HepG2 (cell line): ENCODE results near the gene ZNF48. TPM values are rescaled to one million over a fixed set of nuclear protein-coding genes. Genes with fewer than 3 reads are reported as not detected.

Experiments used
- ARID4A ChIP-seq: sonication (generic); formaldehyde crosslinking; IDR thresholded peaks from 2 replicates; pipeline ENCODE4 v1.5.0; 2020; ENCODE audit warnings: mild to moderate bottlenecking, missing genetic modification reagents, borderline replicate concordance
- ELF1 ChIP-seq: sonication (generic); formaldehyde crosslinking; IDR thresholded peaks from 2 replicates; pipeline ENCODE4 v1.4.0; 2020; ENCODE audit warnings: missing genetic modification reagents
- GMEB1 ChIP-seq: sonication (generic); formaldehyde crosslinking; IDR thresholded peaks from 2 replicates; pipeline ENCODE4 v1.5.1; 2020; ENCODE audit warnings: missing genetic modification reagents, mild to moderate bottlenecking, borderline replicate concordance
- HOXD1 ChIP-seq: sonication (generic); formaldehyde crosslinking; IDR thresholded peaks from 2 replicates; pipeline ENCODE4 v1.5.0; 2020; ENCODE audit warnings: missing genetic modification reagents
- KLF15 ChIP-seq: sonication (generic); formaldehyde crosslinking; IDR thresholded peaks from 2 replicates; pipeline ENCODE4 v1.8.1; 2023; ENCODE audit warnings: borderline replicate concordance, mild to moderate bottlenecking, inconsistent platforms, missing genetic modification reagents, mixed read lengths
- MED8 ChIP-seq: sonication (generic); formaldehyde crosslinking; IDR thresholded peaks from 2 replicates; pipeline ENCODE4 v1.8.1; 2023; ENCODE audit warnings: mild to moderate bottlenecking, missing genetic modification reagents; ENCODE audit not compliant: insufficient replicate concordance
- RAD51 ChIP-seq: fragments of 450-650 bp; IDR thresholded peaks from 2 replicates; pipeline ENCODE4 v1.6.1; 2016; ENCODE audit warnings: borderline replicate concordance
- SRSF4 ChIP-seq: fragments of 200-400 bp; formaldehyde crosslinking; IDR thresholded peaks from one replicate; pipeline ENCODE4 v1.6.1; 2018; ENCODE audit warnings: mild to moderate bottlenecking, low read depth, low read length, moderate library complexity; ENCODE audit not compliant: poor library complexity, severe bottlenecking
- STAG1 ChIP-seq: sonication (generic); formaldehyde crosslinking; IDR thresholded peaks from 2 replicates; pipeline ENCODE4 v1.4.0; 2020; ENCODE audit warnings: missing genetic modification reagents
- XBP1 ChIP-seq: sonication (generic); formaldehyde crosslinking; IDR thresholded peaks from 2 replicates; pipeline ENCODE4 v1.5.0; 2020; ENCODE audit warnings: missing genetic modification reagents
- ZFX ChIP-seq: sonication (generic); formaldehyde crosslinking; IDR thresholded peaks from 2 replicates; pipeline ENCODE4 v1.4.0; 2020; ENCODE audit warnings: mild to moderate bottlenecking, low read depth, missing genetic modification reagents, moderate library complexity
- ZHX2 ChIP-seq, 2 experiments: sonication (generic) in 1 of 2; formaldehyde crosslinking in 1 of 2; IDR thresholded peaks; 2 replicates each; pipeline versions ENCODE4 v1.6.1 to v1.9.0; 2014 to 2022; ENCODE audit warnings: antibody characterized with exemption in 1 of 2, borderline replicate concordance in 1 of 2, inconsistent platforms in 1 of 2, low read depth in 1 of 2, missing genetic modification reagents in 1 of 2
- ZNF256 ChIP-seq: sonication (generic); formaldehyde crosslinking; conservative IDR thresholded peaks from 2 replicates; pipeline ENCODE4 v1.4.0; 2020; ENCODE audit warnings: missing genetic modification reagents
- ZNF746 ChIP-seq: sonication (generic); formaldehyde crosslinking; IDR thresholded peaks from 2 replicates; pipeline ENCODE4 v1.8.0; 2022; ENCODE audit warnings: mild to moderate bottlenecking, missing genetic modification reagents
- ZNF83 ChIP-seq: sonication (generic); formaldehyde crosslinking; IDR thresholded peaks from 2 replicates; pipeline ENCODE4 v1.4.0; 2020; ENCODE audit warnings: missing genetic modification reagents, mild to moderate bottlenecking, borderline replicate concordance
- ZSCAN22 ChIP-seq: sonication (generic); formaldehyde crosslinking; IDR thresholded peaks from 2 replicates; pipeline ENCODE4 v1.4.0; 2020; ENCODE audit warnings: mild to moderate bottlenecking, missing genetic modification reagents
- polyA plus RNA-seq, 8 experiments: library from polyadenylated mRNA; depleted of rRNA in 3 of 8; stranded (reverse) in 7 of 8; unstranded in 1 of 8; fragments of >200 nt; fragmentation: Illumina TruSeq in 4 of 8; extraction: Trizol in 4 of 8; gene quantifications; 2 replicates each; pipeline versions ENCODE4 v1.2.1 to v1.2.3, GENCODE V29; 2011 to 2016; ENCODE audit warnings: low read depth in 4 of 8, missing spikeins in 1 of 8, mixed read lengths in 1 of 8; ENCODE audit not compliant: insufficient read depth in 1 of 8
- total RNA-seq, 5 experiments: library from RNA; depleted of rRNA; stranded (reverse); fragments of >200 nt; fragmentation: Illumina TruSeq; extraction: Trizol; gene quantifications; 2 replicates each; pipeline ENCODE4 v1.2.3, GENCODE V29; 2016; ENCODE audit warnings: low read depth in 1 of 5

ZNF48 gene
- total and polyA plus RNA-seq, 2 of the 13 experiments (the other 11 are each of a cell fraction or from before 2014, with no cell fraction given), result 9.9 to 12.3 TPM

- TF ChIP-seq HOXD1 (CRISPR knock-in tag) (no peak; the same call in 1 of the 2 replicates), SRSF4 (no peak), ARID4A (CRISPR knock-in tag) (peak; percentile 99), KLF15 (CRISPR knock-in tag) (peak; percentile 96), STAG1 (CRISPR knock-in tag) (0 out of 2 replicates have a peak, but pooled peaks have one; percentile 33), ZNF83 (CRISPR knock-in tag) (peak; percentile 49), ZHX2 (IDR thresholded peaks at IDR 0.05; ENCODE audit: low read depth) (no peak), ZHX2 (CRISPR knock-in tag; IDR thresholded peaks at IDR 0.05; ENCODE audit: borderline replicate concordance) (no peak), ZNF746 (peak; percentile 68; the same call in 1 of the 2 replicates), XBP1 (no peak), ZFX (CRISPR knock-in tag) (peak; percentile 97), ZNF256 (CRISPR knock-in tag) (no peak; the same call in 1 of the 2 replicates), GMEB1 (CRISPR knock-in tag) (peak; percentile 64; the same call in 1 of the 2 replicates), RAD51 (0 out of 2 replicates have a peak, but pooled peaks have one; percentile 24), ZSCAN22 (CRISPR knock-in tag) (peak; percentile 63; the same call in 1 of the 2 replicates), MED8 (CRISPR knock-in tag) (peak; percentile 16), ELF1 (CRISPR knock-in tag) (peak; percentile 25; the same call in 1 of the 2 replicates)
Observed at GRCh38 chr16:30407102-30407803, 12.0 kb downstream of the ZNF48 start, which contains the start of gene ZNF771 (continued).
